DOHH2 (cell line): ENCODE data around the gene SLC25A42.

ENCODE experiments used
- H3F3A ChIP-seq: fragments of 200-600 bp; sonication (generic), shearing (Covaris generic); 2 replicates; pipeline ENCODE4 v1.6.0; 2016; ENCODE audit warnings: antibody characterized with exemption, mild to moderate bottlenecking; ENCODE audit not compliant: control insufficient read depth, insufficient read depth
- H3K27ac ChIP-seq: fragments of 200-600 bp; sonication (generic); 2 replicates; pipeline ENCODE4 v1.5.1; 2014; ENCODE audit warnings: low read depth, mild to moderate bottlenecking, low read length, moderate library complexity
- H3K27me3 ChIP-seq: fragments of 200-600 bp; sonication (generic); 2 replicates; pipeline ENCODE4 v1.6.1; 2014; ENCODE audit warnings: mild to moderate bottlenecking, low read length, mixed read lengths; ENCODE audit not compliant: control insufficient read depth
- H3K36me3 ChIP-seq: fragments of 200-600 bp; sonication (generic); 2 replicates; pipeline ENCODE4 v1.6.1; 2014; ENCODE audit warnings: mild to moderate bottlenecking, low read length, moderate library complexity, mixed read lengths; ENCODE audit not compliant: control insufficient read depth
- H3K4me1 ChIP-seq: fragments of 200-600 bp; sonication (generic); 2 replicates; pipeline ENCODE4 v1.6.1; 2014; ENCODE audit warnings: mild to moderate bottlenecking, low read length, mixed read lengths; ENCODE audit not compliant: control insufficient read depth
- H3K4me2 ChIP-seq: fragments of 200-600 bp; sonication (generic); 2 replicates; pipeline ENCODE4 v1.6.0; 2014; ENCODE audit warnings: mild to moderate bottlenecking, low read length, moderate library complexity
- H3K4me3 ChIP-seq: fragments of 200-600 bp; sonication (generic); 2 replicates; pipeline ENCODE4 v1.5.1; 2014; ENCODE audit warnings: mild to moderate bottlenecking, low read length, mixed read lengths
- H3K79me2 ChIP-seq: fragments of 200-600 bp; sonication (generic); 2 replicates; pipeline ENCODE4 v1.6.1; 2014; ENCODE audit warnings: mild to moderate bottlenecking, low read length, mixed read lengths; ENCODE audit not compliant: control insufficient read depth
- H3K9me2 ChIP-seq: fragments of 200-600 bp; sonication (generic); replicated peaks from 2 replicates; pipeline ENCODE4 v1.6.1; 2014; ENCODE audit warnings: mild to moderate bottlenecking, low read length, mixed read lengths; ENCODE audit not compliant: control insufficient read depth
- H3K9me3 ChIP-seq: fragments of 200-600 bp; sonication (generic); 2 replicates; pipeline ENCODE4 v1.6.1; 2014; ENCODE audit warnings: antibody characterized with exemption, low read length, mixed read lengths; ENCODE audit not compliant: control insufficient read depth, insufficient read depth
- H4K20me1 ChIP-seq: fragments of 200-600 bp; sonication (generic); 2 replicates; pipeline ENCODE4 v1.6.0; 2014; ENCODE audit warnings: low read depth, mild to moderate bottlenecking, antibody characterized with exemption, low read length, moderate library complexity; ENCODE audit not compliant: control insufficient read depth, insufficient read depth
- CTCF ChIP-seq: fragments of 200-600 bp; sonication (generic); IDR thresholded peaks from one replicate; pipeline ENCODE4 v1.5.1; 2014; ENCODE audit warnings: antibody characterized with exemption, mild to moderate bottlenecking, low read depth, low read length; ENCODE audit not compliant: poor library complexity, severe bottlenecking
- EZH2phosphoT487 ChIP-seq: fragments of 200-600 bp; sonication (generic); IDR thresholded peaks from 2 replicates; pipeline ENCODE4 v1.6.1; 2017; ENCODE audit warnings: borderline replicate concordance, mild to moderate bottlenecking, antibody characterized with exemption, low read length, moderate library complexity, mixed read lengths

SLC25A42 gene

GRCh38 chr19:19043481-19043880 is 20.3 kb upstream of the SLC25A42 start:
- H4K20me1 ChIP-seq = no peaks in the 10 kb centered on the region; the same call in 1 of the 2 replicates
- no peak overlapping the region for H3K27ac ChIP-seq
- H3K9me2 ChIP-seq = no peaks in the 10 kb centered on the region
- TF ChIP-seq EZH2phosphoT487 (no peak), CTCF (no peak)
- H3F3A ChIP-seq = peaks cover 11% of the 10 kb centered on the region
- H3K27me3 ChIP-seq = no peaks in the 10 kb centered on the region
- H3K4me2 ChIP-seq = no peak overlapping the region
- no peaks in the 10 kb centered on the region for H3K9me3 ChIP-seq
- peaks cover 50% of the 10 kb centered on the region for H3K79me2 ChIP-seq
- peaks cover 22% of the 10 kb centered on the region for H3K4me1 ChIP-seq
- no peak overlapping the region for H3K4me3 ChIP-seq
- H3K36me3 ChIP-seq = peaks cover 60% of the 10 kb centered on the region

GRCh38 chr19:19043881-19044280 is 19.9 kb upstream of the SLC25A42 start:
- peaks cover 57% of the 10 kb centered on the region for H3K36me3 ChIP-seq
- no peaks in the 10 kb centered on the region for H3K9me2 ChIP-seq
- peaks cover 46% of the 10 kb centered on the region for H3K79me2 ChIP-seq
- no peak overlapping the region for H3K4me3 ChIP-seq
- H3K27me3 ChIP-seq = no peaks in the 10 kb centered on the region
- no peak overlapping the region for H3K4me2 ChIP-seq
- H4K20me1 ChIP-seq = no peaks in the 10 kb centered on the region; the same call in 1 of the 2 replicates
- H3K4me1 ChIP-seq = peaks cover 18% of the 10 kb centered on the region
- peaks cover 11% of the 10 kb centered on the region for H3F3A ChIP-seq
- H3K9me3 ChIP-seq = no peaks in the 10 kb centered on the region
- H3K27ac ChIP-seq = no peak overlapping the region
- no peak for TF ChIP-seq EZH2phosphoT487
- no peak for TF ChIP-seq CTCF

GRCh38 chr19:19049406-19049805 is 14.4 kb upstream of the SLC25A42 start:
- Histone ChIP-seq H3K4me3 (no peak overlapping the region), H3K9me3 (no peaks in the 10 kb centered on the region), H3K4me1 (no peaks in the 10 kb centered on the region), H3K79me2 (no peaks in the 10 kb centered on the region), H3K36me3 (peaks cover 63% of the 10 kb centered on the region), H3K4me2 (no peak overlapping the region), H3F3A (peaks cover 3% of the 10 kb centered on the region; the same call in 1 of the 2 replicates), H4K20me1 (0 out of 2 replicates have a peak, but pooled peaks cover 5% of the 10 kb centered on the region), H3K9me2 (no peaks in the 10 kb centered on the region), H3K27ac (no peak overlapping the region), H3K27me3 (no peaks in the 10 kb centered on the region)
- no peak for TF ChIP-seq EZH2phosphoT487
- no peak for TF ChIP-seq CTCF

- Histone ChIP-seq H3K4me2 (no peak overlapping the region), H3F3A (peaks cover 3% of the 10 kb centered on the region; the same call in 1 of the 2 replicates), H3K27ac (no peak overlapping the region), H3K9me3 (no peaks in the 10 kb centered on the region), H3K4me3 (no peak overlapping the region), H3K4me1 (no peaks in the 10 kb centered on the region), H3K79me2 (no peaks in the 10 kb centered on the region), H3K36me3 (peaks cover 66% of the 10 kb centered on the region), H3K27me3 (no peaks in the 10 kb centered on the region), H3K9me2 (no peaks in the 10 kb centered on the region), H4K20me1 (0 out of 2 replicates have a peak, but pooled peaks cover 5% of the 10 kb centered on the region)
- TF ChIP-seq EZH2phosphoT487 (no peak), CTCF (no peak)
Observed at GRCh38 chr19:19050104-19050503, 13.7 kb upstream of the SLC25A42 start.
